DMS153 (cell line): ENCODE results near the gene ANGPTL1.
"Not testable (repeated sequence)": the region's sequence is repeated elsewhere in the genome, so short reads cannot be mapped to it uniquely, and the experiment has no call there.

Source experiments
- DNase-seq: peaks from one replicate; lab custom pipeline; 2025; lab: John Stamatoyannopoulos, UW

The ANGPTL1 gene

GRCh38 chr1:178864326-178864725, 6.6 kb downstream of the ANGPTL1 start:
- no peak for DNase-seq

- DNase-seq = no peak
These were observed 8.0 kb downstream of the ANGPTL1 start for GRCh38 chr1:178862864-178863263.

GRCh38 chr1:178862416-178862815, 8.5 kb downstream of the ANGPTL1 start:
- no peak for DNase-seq

GRCh38 chr1:178857126-178857525, 13.8 kb downstream of the ANGPTL1 start:
- DNase-seq = no peak

- no peak for DNase-seq
These were observed 21.0 kb downstream of the ANGPTL1 start for GRCh38 chr1:178849918-178850317.

- not testable (repeated sequence) for DNase-seq
These were observed 23.0 kb downstream of the ANGPTL1 start for GRCh38 chr1:178847919-178848318.

- no peak for DNase-seq
These were observed 23.5 kb downstream of the ANGPTL1 start for GRCh38 chr1:178847396-178847849.

GRCh38 chr1:178846306-178846705, 24.6 kb downstream of the ANGPTL1 start:
- DNase-seq = no peak

GRCh38 chr1:178844436-178844835, 26.4 kb downstream of the ANGPTL1 start:
- no peak for DNase-seq

- DNase-seq = no peak
These were observed 45.7 kb downstream of the ANGPTL1 start for GRCh38 chr1:178825167-178825566.

- no peak for DNase-seq
These were observed 49.6 kb downstream of the ANGPTL1 start for GRCh38 chr1:178821134-178821866.

- DNase-seq = no peak
These were observed 51.8 kb downstream of the ANGPTL1 start for GRCh38 chr1:178819123-178819522.

- DNase-seq = no peak
These were observed 52.5 kb downstream of the ANGPTL1 start for GRCh38 chr1:178818416-178818815.

- no peak for DNase-seq
These were observed 60.3 kb downstream of the ANGPTL1 start for GRCh38 chr1:178810585-178810984.

- DNase-seq = no peak
These were observed 62.3 kb downstream of the ANGPTL1 start for GRCh38 chr1:178808529-178808928.

- DNase-seq = no peak
These were observed 64.1 kb downstream of the ANGPTL1 start for GRCh38 chr1:178806665-178807300.

- DNase-seq = no peak
These were observed 68.0 kb downstream of the ANGPTL1 start for GRCh38 chr1:178802873-178803272.
